HPDE6-E6E7 (cell line): ENCODE results near the gene GBP2.
A peak's percentile ranks its signal among the peaks of the same experiment; 100 is the strongest.
"Not testable (repeated sequence)": the region's sequence is repeated elsewhere in the genome, so short reads cannot be mapped to it uniquely, and the experiment has no call there.

ENCODE experiments used
- DNase-seq: peaks from one replicate; pipeline ENCODE4 v3.0.0; 2011; ENCODE audit warnings: missing footprints; ENCODE audit errors: extremely low spot score

The GBP2 gene

GRCh38 chr1:89126602-89127565, 970 bp upstream of the GBP2 start:
- not testable (repeated sequence) for DNase-seq

GRCh38 chr1:89125240-89125912, 538 bp downstream of the GBP2 start:
- DNase-seq = no peak

- DNase-seq = no peak
Measured at GRCh38 chr1:89121641-89122040, 4.3 kb downstream of the GBP2 start.

GRCh38 chr1:89114662-89115061, 11.3 kb downstream of the GBP2 start:
- no peak for DNase-seq

GRCh38 chr1:89112871-89113613, 12.9 kb downstream of the GBP2 start:
- DNase-seq = no peak

GRCh38 chr1:89104687-89105086, 21.2 kb downstream of the GBP2 start:
- no peak for DNase-seq

GRCh38 chr1:89104147-89104546, 21.8 kb downstream of the GBP2 start:
- no peak for DNase-seq

GRCh38 chr1:89102021-89102420, 23.9 kb downstream of the GBP2 start:
- no peak for DNase-seq

- no peak for DNase-seq
Measured at GRCh38 chr1:89100412-89100811, 25.5 kb downstream of the GBP2 start.

- DNase-seq = no peak
Measured at GRCh38 chr1:89098857-89099256, 27.1 kb downstream of the GBP2 start.

GRCh38 chr1:89095737-89096136, 30.2 kb downstream of the GBP2 start:
- DNase-seq = no peak

- no peak for DNase-seq
Measured at GRCh38 chr1:89089962-89090361, 36.0 kb downstream of the GBP2 start.

GRCh38 chr1:89088572-89088971, 37.3 kb downstream of the GBP2 start:
- DNase-seq = no peak

- DNase-seq = no peak
Measured at GRCh38 chr1:89087241-89087640, 38.7 kb downstream of the GBP2 start.

GRCh38 chr1:89085781-89086180, 40.1 kb downstream of the GBP2 start:
- peak; percentile 15 for DNase-seq

- no peak for DNase-seq
Measured at GRCh38 chr1:89081005-89081404, 44.9 kb downstream of the GBP2 start.

GRCh38 chr1:89080068-89080467, 45.8 kb downstream of the GBP2 start:
- not testable (repeated sequence) for DNase-seq

GRCh38 chr1:89072466-89073065, 53.3 kb downstream of the GBP2 start:
- not testable (repeated sequence) for DNase-seq

- DNase-seq = no peak
Measured at GRCh38 chr1:89070509-89070908, 55.4 kb downstream of the GBP2 start.

- no peak for DNase-seq
Measured at GRCh38 chr1:89069951-89070350, 56.0 kb downstream of the GBP2 start.

- no peak for DNase-seq
Measured at GRCh38 chr1:89068291-89068690, 57.6 kb downstream of the GBP2 start.
